NCI-H2029 treated with DMSO at 0.1 percent for 48 hours (cell line): ENCODE data around the gene WDR5.

ENCODE experiments used
- DNase-seq: peaks from one replicate; lab custom pipeline; 2025; lab: John Stamatoyannopoulos, UW

Gene WDR5

GRCh38 chr9:134208981-134209725 lies 73.3 kb downstream of the WDR5 start:
- DNase-seq, result no peak
